Testis (tissue), 2 donors: ENCODE results near the gene SATB1.

ENCODE experiments used
- CTCF ChIP-seq, 3 experiments: fragments of 450-650 bp in 2 of 3; fragments of 200-600 bp in 1 of 3; sonication (generic) in 1 of 3; IDR thresholded peaks; one replicate each; pipeline ENCODE4 v1.5.1; 2016 to 2019; ENCODE audit warnings: antibody characterized with exemption in 3 of 3, mild to moderate bottlenecking in 2 of 3, moderate library complexity in 1 of 3
- POLR2A ChIP-seq: fragments of 450-650 bp; IDR thresholded peaks from one replicate; pipeline ENCODE4 v1.6.1; 2017; ENCODE audit warnings: antibody characterized with exemption, mild to moderate bottlenecking, moderate library complexity

GRCh38 chr3:18436213-18436612 is 11.1 kb upstream of the SATB1 start:
- TF ChIP-seq CTCF (IDR thresholded peaks at IDR 0.05) (no peak), POLR2A (no peak)
